ENCODE measurements around the gene RNASET2.

GRCh38 chr6:166925141-166925996 is 31.0 kb downstream of the RNASET2 start:
- TF ChIP-seq CTCF (IDR thresholded peaks at IDR 0.05) (no peak), POLR2A (IDR thresholded peaks at IDR 0.05) (no peak)

All from testis (tissue), 2 donors.